HG02981 (cell line): ENCODE data around the gene MEIS3.
A peak's percentile ranks its signal among the peaks of the same experiment; 100 is the strongest.

Experiments used
- ATAC-seq: cut with Tn5 transposase; IDR thresholded peaks from one replicate; pipeline ENCODE4 v1.9.1; 2021; ENCODE audit warnings: mild to moderate bottlenecking, moderate library complexity; ENCODE audit not compliant: unreplicated experiment

MEIS3 gene

GRCh38 chr19:47435883-47436417 lies 16.6 kb upstream of the MEIS3 start:
- ATAC-seq: no peak

GRCh38 chr19:47435196-47435595 lies 15.9 kb upstream of the MEIS3 start:
- no peak for ATAC-seq

- no peak for ATAC-seq
These were observed 14.8 kb upstream of the MEIS3 start for GRCh38 chr19:47434088-47434487.

DNA sequence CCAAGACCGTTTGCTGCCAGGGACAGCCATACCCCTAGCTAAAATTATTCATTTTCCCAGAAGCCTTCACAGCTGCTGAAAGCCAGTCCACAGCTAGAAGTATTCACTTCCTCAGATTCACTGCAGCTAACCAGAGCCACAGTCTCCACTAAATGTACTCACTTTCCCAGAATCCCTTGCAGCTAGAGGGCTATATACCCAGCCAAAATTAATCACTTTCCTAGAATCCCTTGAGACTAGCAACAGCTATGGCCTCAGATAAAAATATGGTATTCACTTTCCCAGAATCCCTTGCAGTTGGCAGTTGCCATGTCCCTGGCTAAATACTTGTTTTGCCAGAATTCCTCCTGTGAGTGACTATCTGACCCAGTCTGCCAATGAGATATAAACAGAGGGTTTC lies 13.8 kb upstream of the MEIS3 start:
- ATAC-seq: no peak

DNA sequence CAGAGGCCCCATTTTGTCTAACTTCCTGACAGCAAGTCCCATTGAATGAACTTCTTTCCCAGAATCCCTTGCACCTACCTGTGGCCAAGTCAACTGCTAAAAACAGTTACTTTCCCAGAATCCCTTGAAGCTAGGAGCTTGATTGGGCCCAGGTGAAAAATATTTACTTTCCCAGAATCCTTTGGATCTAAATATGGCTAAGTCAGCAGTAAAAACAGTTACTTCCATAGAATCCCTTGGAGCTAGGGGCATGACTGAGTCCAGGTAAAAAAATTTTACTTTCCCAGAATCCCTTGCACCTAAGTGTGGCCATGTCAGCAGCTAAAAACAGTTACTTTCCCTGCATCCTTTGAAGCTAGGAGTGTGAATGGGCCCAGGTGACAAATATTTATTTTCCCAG lies 13.2 kb upstream of the MEIS3 start:
- ATAC-seq: no peak

DNA sequence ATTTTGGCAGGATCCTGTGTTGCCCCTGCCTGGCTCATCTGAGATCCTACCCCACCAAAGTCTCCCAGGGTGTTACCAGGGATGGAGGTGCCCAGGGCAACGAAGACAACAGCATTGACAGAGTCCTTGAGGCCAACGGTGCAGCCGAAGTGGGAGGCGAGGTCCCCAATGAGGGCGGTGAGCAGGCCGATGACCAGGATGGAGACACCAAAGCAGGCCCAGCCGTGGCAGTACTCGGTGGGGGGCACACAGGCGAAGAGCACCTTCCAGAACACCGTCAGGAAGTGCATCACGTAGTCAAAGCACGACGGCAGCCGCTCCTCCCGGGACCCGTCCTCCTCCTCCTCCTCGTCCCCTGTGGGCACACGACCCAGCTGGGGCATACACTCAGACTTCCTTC lies 12.8 kb upstream of the MEIS3 start:
- no peak for ATAC-seq

- no peak for ATAC-seq
These were observed 10.9 kb upstream of the MEIS3 start for GRCh38 chr19:47430041-47430802.

- no peak for ATAC-seq
These were observed 9.9 kb upstream of the MEIS3 start for GRCh38 chr19:47429140-47429793.

DNA sequence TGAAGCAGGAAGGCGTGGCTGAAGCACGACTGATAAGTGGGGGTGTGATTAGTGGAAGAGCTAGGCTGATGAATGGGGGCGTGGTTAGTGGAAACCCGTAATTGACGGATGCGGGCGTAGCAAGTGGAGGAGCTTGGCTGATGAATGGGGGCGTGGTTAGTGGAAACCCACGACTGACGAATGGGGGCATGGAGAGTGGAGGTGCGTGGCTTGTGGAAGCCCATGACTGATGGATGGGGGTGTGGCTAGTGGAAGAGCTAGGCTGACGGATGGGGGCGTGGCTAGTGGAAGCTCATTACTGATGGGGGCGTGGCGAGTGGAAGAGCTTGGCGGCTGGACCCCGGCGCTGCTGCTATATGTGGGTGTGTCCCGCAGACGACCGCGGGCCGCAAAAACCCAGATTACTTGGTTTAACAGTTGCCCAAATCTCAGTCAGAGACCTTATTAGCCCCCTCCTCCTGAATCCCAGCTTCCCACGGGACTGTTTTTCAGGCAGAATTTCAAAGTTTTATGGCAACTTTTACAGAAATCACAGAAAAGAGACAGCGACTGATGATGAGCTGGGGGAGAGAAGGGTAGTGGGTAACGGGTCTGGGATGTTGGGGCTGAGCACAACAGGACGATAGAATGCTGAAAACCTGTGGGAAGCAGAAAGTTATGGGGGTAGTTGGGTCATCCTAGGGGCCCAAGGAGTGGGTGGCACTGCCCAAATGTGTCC lies 9.0 kb upstream of the MEIS3 start:
- peak; percentile 44 for ATAC-seq

GRCh38 chr19:47427241-47428176 lies 8.2 kb upstream of the MEIS3 start:
- no peak for ATAC-seq

DNA sequence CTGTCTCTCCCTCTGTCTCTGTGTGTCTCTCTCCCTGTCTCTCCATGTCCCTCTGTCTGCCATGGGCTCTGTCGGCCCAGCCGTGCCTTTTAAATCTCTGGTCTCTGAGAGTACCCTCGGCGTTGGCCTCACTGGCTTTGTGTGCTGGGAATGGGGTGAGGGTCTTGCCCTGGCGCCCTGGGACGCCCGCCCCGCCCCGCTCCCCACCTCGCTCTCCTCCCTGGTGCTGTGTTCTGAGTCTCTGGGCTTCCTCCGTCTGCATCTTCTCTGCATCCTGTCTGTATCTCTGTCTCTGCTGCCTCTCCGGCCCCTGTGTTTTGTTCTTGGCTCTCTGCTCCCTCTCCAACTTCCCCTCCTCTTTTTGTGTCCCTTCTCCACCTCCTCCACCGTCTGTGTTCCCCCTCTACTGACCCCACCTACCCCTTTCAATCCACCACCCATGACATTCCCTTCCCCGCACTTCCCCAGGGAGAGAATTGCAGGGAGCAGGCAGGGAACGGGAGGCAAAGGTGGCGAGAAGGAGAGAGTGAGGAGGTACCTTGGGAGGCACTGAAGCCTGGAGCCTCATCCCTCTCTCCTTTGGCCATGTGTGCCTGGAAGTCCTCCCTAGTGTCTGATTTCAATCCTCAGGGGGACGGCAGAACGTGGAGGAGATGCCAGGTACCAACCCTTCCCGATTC lies 4.0 kb upstream of the MEIS3 start:
- ATAC-seq: no peak

DNA sequence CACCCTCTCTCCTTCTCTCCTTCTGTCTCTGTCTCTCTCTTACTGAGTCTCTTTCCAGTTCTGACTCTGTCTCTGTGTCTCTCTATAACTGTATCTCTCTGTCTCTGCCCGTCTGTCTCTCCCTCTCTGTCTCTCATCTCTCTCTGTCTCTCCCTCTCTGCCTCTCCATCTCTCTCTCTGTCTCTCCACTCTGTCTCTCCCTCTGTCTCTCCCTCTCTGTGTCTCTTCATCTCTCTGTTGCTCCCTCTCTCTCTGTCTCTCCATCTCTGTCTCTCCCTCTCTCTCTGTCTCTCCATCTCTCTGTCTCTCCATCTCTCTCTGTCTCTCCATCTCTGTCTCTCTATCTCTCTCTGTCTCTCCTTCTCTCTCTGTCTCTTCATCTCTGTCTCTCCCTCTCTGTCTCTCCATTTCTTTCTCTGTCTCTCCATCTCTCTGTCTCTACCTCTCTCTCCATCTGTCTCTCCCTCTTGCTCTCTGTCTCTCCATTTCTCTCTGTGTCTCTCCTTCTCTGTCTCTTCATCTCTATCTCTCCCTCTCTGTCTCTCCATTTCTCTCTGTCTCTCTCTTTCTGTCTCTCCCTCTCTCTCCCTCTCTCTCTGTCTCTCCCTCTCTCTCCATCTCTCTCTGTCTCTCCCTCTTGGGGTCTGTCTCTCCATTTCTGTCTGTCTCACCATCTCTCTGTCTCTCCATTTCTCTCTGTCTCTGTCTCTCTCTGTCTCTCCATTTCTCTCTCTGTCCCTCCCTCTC lies 3.3 kb upstream of the MEIS3 start:
- no peak for ATAC-seq

- no peak for ATAC-seq
These were observed 2.6 kb upstream of the MEIS3 start for GRCh38 chr19:47421844-47422395.

DNA sequence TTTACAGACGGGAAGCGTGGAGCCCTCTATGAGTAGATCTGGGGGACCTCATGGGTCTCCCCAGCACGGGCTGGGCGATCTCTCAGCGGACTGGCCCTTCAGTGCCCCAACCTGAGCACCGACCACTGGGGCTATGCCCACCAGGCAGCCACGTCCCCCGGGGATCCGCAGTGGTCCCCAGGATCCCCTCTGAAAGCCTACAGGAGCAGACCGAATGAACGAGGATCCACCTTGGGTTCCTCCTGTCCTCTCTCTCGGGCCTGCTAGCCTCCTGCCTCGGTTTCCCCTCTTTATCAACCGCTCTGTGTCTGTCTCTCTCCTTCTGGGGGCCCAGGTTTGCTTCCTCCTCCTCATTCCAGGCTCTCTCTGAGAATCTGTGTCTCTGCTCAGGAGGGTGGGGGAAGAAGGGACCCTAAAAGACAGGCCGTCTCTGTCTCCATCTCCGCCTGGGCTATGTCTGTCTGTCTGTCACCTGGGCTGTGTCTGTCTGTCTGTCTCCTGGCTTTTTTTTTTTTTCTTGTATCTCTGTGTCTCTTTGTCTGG lies 2.0 kb upstream of the MEIS3 start:
- ATAC-seq: no peak

GRCh38 chr19:47419789-47420188 lies 462 bp upstream of the MEIS3 start:
- no peak for ATAC-seq

DNA sequence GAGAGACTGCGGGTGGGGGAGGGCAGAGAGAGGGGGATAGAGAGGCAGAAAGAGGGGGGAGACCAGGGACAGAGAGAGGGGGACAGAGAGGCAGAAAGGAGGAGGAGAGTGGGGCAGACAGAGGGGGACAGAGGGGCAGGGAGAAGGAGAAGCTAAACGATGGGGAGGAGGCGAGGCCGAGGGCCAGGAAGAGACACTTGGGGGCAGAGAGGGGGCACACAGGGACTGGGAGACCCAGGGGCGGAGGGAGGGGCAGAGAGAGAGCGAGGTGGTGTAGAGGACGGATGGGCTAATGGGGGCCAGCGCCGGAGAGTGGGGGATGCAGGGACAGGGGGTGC lies 666 bp downstream of the MEIS3 start:
- ATAC-seq: no peak

GRCh38 chr19:47417746-47418691 lies 1.3 kb downstream of the MEIS3 start:
- ATAC-seq: no peak
